Thyroid gland (tissue), 4 donors: ENCODE results near the gene ZDHHC8. TPM values are rescaled to one million over a fixed set of nuclear protein-coding genes. Genes with fewer than 3 reads are reported as not detected.

Experiments used
- DNase-seq, 2 donors: peaks; one replicate each; pipeline ENCODE4 v3.0.0-alpha.2; 2019
- H3K27ac ChIP-seq, 3 donors: fragments of 200-600 bp; sonication (generic); 1 replicate in 2 of 3; 2 replicates in 1 of 3; pipeline ENCODE4 v1.5.1; 2016 to 2019; ENCODE audit warnings: mild to moderate bottlenecking in 1 of 3, moderate library complexity in 1 of 3
- H3K27me3 ChIP-seq: fragments of 200-600 bp; sonication (generic); one replicate; pipeline ENCODE4 v1.5.1; 2019
- H3K36me3 ChIP-seq, 2 donors: fragments of 200-600 bp; sonication (generic); one replicate each; pipeline ENCODE4 v1.5.1; 2016 to 2019
- H3K4me1 ChIP-seq, 2 donors: fragments of 200-600 bp; sonication (generic); one replicate each; pipeline ENCODE4 v1.5.1; 2017 to 2019
- H3K4me3 ChIP-seq, 3 donors: fragments of 200-600 bp; sonication (generic); replicated peaks in 1 of 3; 1 replicate in 2 of 3; 2 replicates in 1 of 3; pipeline ENCODE4 v1.5.1; 2016; ENCODE audit warnings: mild to moderate bottlenecking in 1 of 3
- H3K9me3 ChIP-seq: fragments of 200-600 bp; sonication (generic); one replicate; pipeline ENCODE4 v1.5.1; 2017
- POLR2A ChIP-seq, 2 donors: fragments of 450-650 bp; IDR thresholded peaks; one replicate each; pipeline ENCODE4 v1.6.1; 2017; ENCODE audit warnings: antibody characterized with exemption in 2 of 2, mild to moderate bottlenecking in 2 of 2, moderate library complexity in 1 of 2
- WGBS, 2 donors: methylation state at CpG; one replicate each; pipeline ENCODE4 v1.1.5; 2017; 5-methylcytosine and 5-hydroxymethylcytosine counted together
- intact Hi-C: fragments of 100-400 bp; cut with DNase I; formaldehyde crosslinking; loops from one replicate; pipeline ENCODE4 v1.15.1; 2023
- total RNA-seq, 4 donors: library from RNA; depleted of rRNA; stranded (reverse); fragments of >200 nt; gene quantifications; one replicate each; pipeline ENCODE4 v1.2.3, GENCODE V29; 2016
- TF ChIP-seq, protein P1 (sequence below), 6 experiments: fragments of 200-600 bp in 3 of 6; fragments of 450-650 bp in 3 of 6; sonication (generic) in 3 of 6; IDR thresholded peaks; one replicate each; pipeline ENCODE4 v1.5.1; 2016 to 2019; ENCODE audit warnings: antibody characterized with exemption in 6 of 6, mild to moderate bottlenecking in 2 of 6, inconsistent platforms in 1 of 6, moderate library complexity in 1 of 6

Gene ZDHHC8
- total RNA-seq, 4 donors from 2014 or later: 13.4 to 22.4 (median 18.9) TPM

DNA sequence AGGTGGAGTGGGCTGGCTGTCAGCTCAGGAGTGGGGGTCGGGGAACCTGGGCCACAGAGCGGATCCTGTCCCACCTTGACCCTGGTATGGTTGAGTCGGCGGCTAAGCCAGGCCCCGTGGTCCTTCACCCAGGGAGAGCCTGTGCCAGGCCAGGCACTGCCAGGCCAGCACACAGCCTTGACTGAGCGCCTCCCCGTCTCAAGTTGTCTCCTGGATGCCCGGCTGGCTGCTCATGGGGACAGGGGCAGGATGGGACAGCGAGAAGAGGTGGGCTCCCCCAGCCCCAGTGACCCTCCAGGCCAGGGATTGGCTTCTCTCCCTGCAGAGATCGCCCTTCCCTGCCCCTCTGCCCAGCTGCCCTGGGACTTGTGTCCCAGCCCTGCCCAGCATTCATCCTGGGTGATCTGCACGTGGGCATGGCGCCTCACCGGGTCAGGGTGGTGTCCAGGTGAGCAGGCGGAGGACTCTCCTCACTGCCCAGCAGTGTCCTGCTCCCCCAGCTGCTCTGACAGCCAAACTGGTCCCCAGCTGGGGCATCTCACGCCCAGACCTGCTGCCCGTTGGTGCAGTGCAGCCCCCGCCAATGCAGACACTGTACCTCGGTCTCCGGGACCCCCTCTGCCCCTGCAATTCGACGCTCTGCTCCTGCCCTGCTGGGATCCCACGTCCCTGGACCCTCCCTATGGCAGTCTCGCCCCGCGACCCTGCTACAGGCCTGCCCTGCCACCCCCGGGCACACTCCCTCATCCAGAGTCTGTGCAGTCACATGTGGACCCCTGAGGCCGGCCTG lies 48.0 kb downstream of the ZDHHC8 start:
- Histone ChIP-seq H3K27me3 (no peaks in the 10 kb centered on the region), H3K27ac (no peak overlapping the region), H3K4me1 (peaks cover 0 to 6% of the 10 kb centered on the region in 2 donors), H3K36me3 (no peaks in the 10 kb centered on the region), H3K9me3 (no peaks in the 10 kb centered on the region), H3K4me3 (no peak overlapping the region)
- TF ChIP-seq, protein P1, sequence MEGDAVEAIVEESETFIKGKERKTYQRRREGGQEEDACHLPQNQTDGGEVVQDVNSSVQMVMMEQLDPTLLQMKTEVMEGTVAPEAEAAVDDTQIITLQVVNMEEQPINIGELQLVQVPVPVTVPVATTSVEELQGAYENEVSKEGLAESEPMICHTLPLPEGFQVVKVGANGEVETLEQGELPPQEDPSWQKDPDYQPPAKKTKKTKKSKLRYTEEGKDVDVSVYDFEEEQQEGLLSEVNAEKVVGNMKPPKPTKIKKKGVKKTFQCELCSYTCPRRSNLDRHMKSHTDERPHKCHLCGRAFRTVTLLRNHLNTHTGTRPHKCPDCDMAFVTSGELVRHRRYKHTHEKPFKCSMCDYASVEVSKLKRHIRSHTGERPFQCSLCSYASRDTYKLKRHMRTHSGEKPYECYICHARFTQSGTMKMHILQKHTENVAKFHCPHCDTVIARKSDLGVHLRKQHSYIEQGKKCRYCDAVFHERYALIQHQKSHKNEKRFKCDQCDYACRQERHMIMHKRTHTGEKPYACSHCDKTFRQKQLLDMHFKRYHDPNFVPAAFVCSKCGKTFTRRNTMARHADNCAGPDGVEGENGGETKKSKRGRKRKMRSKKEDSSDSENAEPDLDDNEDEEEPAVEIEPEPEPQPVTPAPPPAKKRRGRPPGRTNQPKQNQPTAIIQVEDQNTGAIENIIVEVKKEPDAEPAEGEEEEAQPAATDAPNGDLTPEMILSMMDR (IDR thresholded peaks at IDR 0.05): no peak
- TF ChIP-seq POLR2A (IDR thresholded peaks at IDR 0.05): no peak
- 90% methylated on average over 19 to 26 of the region's 27 CpGs for WGBS, 2 donors
- intact Hi-C loops: no loop called here
- no peak for DNase-seq

DNA sequence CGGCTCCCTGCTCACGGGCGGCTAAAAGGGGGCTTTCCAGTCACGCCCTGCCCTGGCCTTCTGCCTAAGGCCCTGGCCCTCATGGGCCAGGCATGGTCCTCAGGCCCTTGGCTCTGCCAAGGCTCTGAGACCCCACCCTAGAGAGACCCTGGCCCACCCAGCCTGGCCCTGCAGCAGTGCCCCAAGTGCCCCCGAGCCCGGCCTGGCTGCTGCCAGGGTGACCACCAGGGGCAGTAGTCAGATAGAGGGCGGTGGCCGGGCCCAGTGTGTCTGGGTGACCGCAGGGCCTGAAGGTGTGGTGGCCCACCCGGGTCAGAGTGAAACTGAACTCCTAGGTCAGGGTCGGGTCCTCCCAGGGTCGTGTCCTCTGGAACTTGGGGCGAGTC lies 48.6 kb downstream of the ZDHHC8 start:
- intact Hi-C loops: no loop called here
- Histone ChIP-seq H3K4me3 (no peak overlapping the region), H3K36me3 (no peaks in the 10 kb centered on the region), H3K27ac (no peak overlapping the region), H3K9me3 (no peaks in the 10 kb centered on the region), H3K27me3 (no peaks in the 10 kb centered on the region), H3K4me1 (peaks cover 0 to 6% of the 10 kb centered on the region in 2 donors)
- no peak for DNase-seq
- TF ChIP-seq, protein P1 (IDR thresholded peaks at IDR 0.05): no peak
- TF ChIP-seq POLR2A (IDR thresholded peaks at IDR 0.05): no peak
- WGBS, 2 donors: 86 to 87% methylated on average over 9 of the region's 13 CpGs

DNA sequence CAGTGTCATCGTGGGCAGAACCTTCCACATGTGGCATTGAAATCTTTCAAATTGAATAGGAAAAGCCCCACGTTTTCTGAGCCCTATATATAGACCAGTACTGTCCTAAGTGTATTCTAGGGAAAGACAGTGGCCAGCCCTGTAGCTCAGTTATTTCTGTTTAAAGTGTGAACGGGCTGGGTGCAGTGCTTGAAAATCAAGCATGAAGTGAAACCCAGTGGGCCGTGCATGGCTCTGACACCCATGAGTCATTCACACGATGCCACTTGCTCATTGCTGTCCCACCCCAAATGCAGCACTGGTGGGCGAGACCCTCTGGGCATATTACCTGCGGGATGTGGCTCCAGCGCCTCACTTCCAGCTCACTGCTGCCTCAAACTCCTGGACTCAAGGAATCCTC lies 49.0 kb downstream of the ZDHHC8 start:
- Histone ChIP-seq H3K27ac (no peak overlapping the region), H3K4me3 (no peak overlapping the region), H3K9me3 (no peaks in the 10 kb centered on the region), H3K27me3 (no peaks in the 10 kb centered on the region), H3K36me3 (no peaks in the 10 kb centered on the region), H3K4me1 (peaks cover 0 to 6% of the 10 kb centered on the region in 2 donors)
- peak in 1 of 2 donors; percentile 27 for DNase-seq
- WGBS, 2 donors: 64 to 67% methylated on average over 8 of the region's 8 CpGs
- intact Hi-C loops: no loop called here
- no peak for TF ChIP-seq POLR2A (IDR thresholded peaks at IDR 0.05)
- TF ChIP-seq, protein P1 (IDR thresholded peaks at IDR 0.05): no peak

DNA sequence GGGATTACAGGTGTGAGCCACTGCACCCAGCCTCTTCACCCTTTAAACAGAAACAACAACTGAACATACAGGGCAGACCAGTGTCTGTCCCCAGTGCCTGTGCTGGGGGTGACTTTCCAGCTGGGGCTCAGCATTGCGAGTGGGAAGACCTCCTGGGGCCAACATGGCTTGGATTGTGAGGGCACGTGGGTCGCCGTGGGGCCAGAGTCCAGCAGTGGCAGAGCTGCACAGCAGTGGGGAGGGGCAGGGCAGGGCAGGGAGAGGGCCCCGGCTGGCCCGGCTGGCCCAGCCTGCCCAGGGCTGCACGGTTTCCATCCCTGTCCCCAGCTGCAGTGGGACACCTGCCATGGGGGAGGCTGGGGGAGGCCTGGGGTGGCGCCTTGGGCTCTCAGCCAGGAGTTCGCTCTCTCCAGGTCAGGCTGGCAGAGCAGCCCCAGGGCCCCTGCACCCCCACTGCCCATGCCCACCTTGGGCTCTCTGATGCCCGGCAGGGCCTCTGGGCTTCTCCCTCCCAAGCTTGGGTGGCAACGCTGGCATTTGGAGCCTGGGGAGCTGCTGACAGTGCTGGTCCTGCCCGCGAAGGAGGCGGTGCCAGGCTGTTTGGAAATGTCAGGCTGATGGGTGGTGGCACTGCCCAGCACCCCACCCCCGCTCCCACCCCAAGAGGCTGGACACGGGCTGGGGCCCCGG lies 49.7 kb downstream of the ZDHHC8 start:
- H3K4me3 ChIP-seq: no peak overlapping the region
- peaks cover 0 to 6% of the 10 kb centered on the region in 2 donors for H3K4me1 ChIP-seq
- no peaks in the 10 kb centered on the region for H3K9me3 ChIP-seq
- H3K36me3 ChIP-seq: no peaks in the 10 kb centered on the region
- intact Hi-C loops: no loop called here
- H3K27me3 ChIP-seq: no peaks in the 10 kb centered on the region
- H3K27ac ChIP-seq: no peak overlapping the region
- TF ChIP-seq, protein P1 (IDR thresholded peaks at IDR 0.05): no peak
- TF ChIP-seq POLR2A (IDR thresholded peaks at IDR 0.05): no peak
- WGBS, 2 donors: 50 to 54% methylated on average over 4 to 9 of the region's 17 CpGs
- DNase-seq: peak in 1 of 2 donors; percentile 61

DNA sequence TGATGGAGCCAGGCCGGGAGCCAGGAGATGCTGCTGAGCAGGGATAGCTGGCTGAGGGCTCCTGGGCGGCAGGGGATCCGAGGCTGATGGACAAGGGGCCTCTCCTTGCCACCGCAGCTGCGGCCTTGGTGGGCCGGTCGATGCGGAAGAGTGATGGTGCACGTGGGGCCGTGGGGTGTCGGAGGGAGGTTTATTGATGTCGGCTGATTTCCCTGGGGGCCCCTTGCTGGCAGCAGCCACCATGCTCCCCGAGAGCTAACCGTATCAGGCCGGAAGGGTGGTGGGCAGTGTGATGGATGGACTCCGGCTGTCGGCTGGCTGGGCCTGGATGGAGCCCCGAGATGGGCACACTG lies 50.3 kb downstream of the ZDHHC8 start:
- Histone ChIP-seq H3K4me3 (no peak overlapping the region), H3K27me3 (no peaks in the 10 kb centered on the region), H3K4me1 (peaks cover 0 to 6% of the 10 kb centered on the region in 2 donors), H3K27ac (no peak overlapping the region), H3K9me3 (no peaks in the 10 kb centered on the region), H3K36me3 (no peaks in the 10 kb centered on the region)
- DNase-seq: no peak
- WGBS, 2 donors: 87 to 91% methylated on average over 12 to 18 of the region's 18 CpGs
- intact Hi-C loops: no loop called here
- TF ChIP-seq, protein P1 (IDR thresholded peaks at IDR 0.05): no peak
- no peak for TF ChIP-seq POLR2A (IDR thresholded peaks at IDR 0.05)
